HG02759 (cell line): ENCODE data around the gene TEPSIN.
A peak's percentile ranks its signal among the peaks of the same experiment; 100 is the strongest.

Source experiments
- ATAC-seq: cut with Tn5 transposase; IDR thresholded peaks from one replicate; pipeline ENCODE4 v1.9.1; 2021; ENCODE audit warnings: mild to moderate bottlenecking, moderate library complexity; ENCODE audit not compliant: unreplicated experiment

Gene TEPSIN

GRCh38 chr17:81238815-81239713, at the start of gene TEPSIN, which contains the start of gene NDUFAF8:
Gene TEPSIN (minus strand): TSS chr17:81239055. CDS start chr17:81239033, 22 bp downstream.
Gene NDUFAF8 (plus strand): TSS chr17:81239318. CDS start chr17:81239364, 46 bp downstream.
- peak; percentile 93 for ATAC-seq

GRCh38 chr17:81287741-81288430, 49.0 kb upstream of the TEPSIN start:
- no peak for ATAC-seq

- no peak for ATAC-seq
Observed at GRCh38 chr17:81287152-81287551, 48.3 kb upstream of the TEPSIN start.

DNA sequence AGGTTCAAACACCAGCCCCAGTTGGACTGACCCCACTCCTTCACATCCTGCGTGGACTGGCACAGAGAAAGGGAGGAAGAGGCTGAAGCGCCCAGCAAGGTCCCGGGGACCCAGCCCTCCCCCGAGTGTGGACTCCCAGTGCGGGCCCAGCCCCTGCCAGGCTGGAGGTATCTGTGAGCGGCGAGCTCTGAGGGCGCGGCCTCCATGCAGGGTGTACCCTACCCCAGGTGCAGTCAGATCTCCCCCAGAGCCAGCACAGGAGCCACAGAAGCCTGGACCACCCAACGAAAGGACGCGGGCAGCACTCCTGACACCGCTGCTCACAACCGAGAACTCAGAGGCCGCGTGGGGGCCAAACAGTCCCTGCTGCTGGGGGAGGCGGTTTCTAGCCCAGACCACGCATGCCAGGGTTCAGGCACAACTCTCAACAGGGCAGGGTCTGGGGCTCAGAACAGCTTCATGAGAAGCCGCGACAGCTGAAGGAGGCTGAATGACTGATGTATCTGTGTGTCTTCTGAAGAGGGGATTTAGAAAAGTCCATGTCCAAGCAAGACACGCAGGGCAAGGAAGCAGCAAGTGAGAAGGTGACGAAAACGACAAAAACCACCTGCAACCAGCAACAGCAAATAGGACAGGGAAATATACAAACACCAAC, 47.8 kb upstream of the TEPSIN start:
- no peak for ATAC-seq

DNA sequence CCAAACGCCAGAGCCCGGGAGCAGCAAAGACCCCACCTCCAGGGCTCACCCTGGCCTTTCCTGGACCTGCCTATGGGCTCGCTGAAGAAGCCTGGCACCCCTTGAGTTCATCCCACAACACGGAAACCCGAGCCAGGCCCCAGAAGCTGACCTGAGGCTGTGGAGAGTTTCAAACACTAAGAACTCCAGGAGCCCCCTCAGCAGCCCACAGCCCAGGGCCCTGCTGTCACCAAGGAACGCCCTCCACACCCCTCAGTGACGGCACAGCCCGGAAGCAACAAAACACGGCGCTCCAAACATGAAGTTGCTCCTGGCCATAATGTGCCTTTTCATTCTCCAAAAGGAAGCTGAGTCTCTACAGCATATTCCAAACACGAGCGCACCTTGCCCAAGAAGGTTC, 47.0 kb upstream of the TEPSIN start:
- no peak for ATAC-seq

DNA sequence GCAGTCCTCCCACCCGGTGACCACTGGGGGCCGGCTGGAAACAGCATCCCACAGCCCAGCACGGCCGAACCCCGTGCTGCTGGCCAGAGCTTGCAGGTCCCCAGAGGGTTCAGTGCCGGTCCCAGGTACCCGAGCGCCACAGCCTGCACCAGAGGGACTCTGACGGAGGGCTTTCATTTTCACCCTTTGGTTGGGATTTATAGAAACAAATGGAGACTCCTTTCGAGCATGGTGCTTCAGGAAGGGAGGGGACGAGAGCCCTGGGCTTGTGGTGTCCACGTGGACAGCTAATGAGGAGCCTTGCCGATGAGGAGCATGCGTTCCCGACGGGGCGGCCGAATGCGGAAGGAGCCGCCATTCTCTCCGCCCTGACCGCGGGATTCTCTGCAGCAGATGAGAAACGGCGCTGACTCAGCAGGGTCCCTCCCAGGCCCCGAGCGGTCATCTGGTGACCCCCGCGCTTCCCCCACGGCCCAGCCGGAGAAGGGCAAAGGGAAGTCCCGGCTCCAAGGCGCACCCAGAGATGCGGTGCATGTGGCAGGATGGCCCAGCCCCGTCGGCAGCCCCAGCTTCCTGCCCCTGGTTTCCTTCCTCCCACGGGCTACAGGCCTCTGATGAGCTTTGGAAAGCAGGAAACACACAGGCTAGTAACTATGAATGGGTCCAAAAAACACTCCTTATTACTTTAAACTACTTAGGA, 46.5 kb upstream of the TEPSIN start:
- ATAC-seq: no peak

- ATAC-seq: no peak
Observed at GRCh38 chr17:81282876-81283275, 44.0 kb upstream of the TEPSIN start.

DNA sequence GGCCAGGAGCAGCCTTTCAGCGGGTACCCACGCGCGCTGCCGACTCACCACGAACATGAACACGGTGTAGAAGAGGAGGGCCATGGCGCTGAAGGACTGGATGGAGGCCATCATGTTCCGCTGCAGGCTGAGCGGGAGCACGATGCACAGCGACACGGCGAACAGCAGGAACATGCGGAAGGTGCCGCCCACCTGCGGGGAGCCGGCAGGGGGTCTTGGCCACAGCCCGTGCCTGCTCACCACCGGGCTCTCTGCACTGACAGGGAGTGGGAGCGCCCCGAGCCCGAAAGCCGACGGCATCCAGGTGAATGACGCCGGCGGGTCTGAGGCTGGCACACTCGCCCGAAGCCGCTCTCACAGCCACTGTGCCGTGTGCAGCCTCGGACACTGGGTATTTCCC, 43.3 kb upstream of the TEPSIN start:
- ATAC-seq: no peak

DNA sequence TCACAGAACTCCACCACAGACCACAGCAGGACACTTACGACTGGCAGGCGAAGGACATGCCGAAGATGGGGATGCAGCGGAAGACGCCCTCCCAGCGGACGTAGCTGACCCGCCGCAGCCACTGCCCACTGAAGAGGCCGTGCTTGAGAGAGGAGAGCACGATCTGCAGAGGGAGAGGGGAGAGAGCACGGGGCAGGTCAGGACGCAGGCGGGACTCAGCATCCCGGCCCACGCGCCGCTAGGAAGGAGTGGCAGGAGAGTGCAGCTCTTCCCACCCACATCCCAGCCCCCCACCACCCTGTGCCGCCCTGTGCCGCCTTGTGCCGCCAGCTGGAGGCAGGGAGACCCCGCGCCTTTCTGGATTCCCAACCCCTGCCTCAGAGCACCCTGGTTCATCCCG, 41.7 kb upstream of the TEPSIN start:
- no peak for ATAC-seq

GRCh38 chr17:81279278-81280275, 40.7 kb upstream of the TEPSIN start:
- ATAC-seq: no peak

DNA sequence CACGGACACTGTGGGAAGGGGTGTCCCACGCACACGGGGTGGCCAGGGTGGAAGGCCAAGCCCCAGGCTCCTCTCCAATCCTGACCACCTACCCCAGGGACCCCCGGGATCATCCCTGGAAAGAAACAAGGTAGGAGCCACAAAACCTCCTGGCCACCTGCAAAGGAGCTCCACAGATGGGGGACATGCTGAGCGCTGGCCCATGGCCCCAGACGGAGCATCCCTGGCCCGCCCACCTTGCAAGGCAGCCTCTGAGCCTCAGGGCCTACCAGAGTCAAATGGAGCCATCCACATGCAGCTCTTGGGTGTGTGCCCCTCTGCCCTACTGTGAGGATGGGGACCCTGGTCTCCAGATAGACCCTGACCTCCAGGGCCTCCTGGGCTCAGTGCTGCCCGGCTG, 40.0 kb upstream of the TEPSIN start:
- no peak for ATAC-seq

GRCh38 chr17:81277946-81278693, 39.3 kb upstream of the TEPSIN start:
- no peak for ATAC-seq

DNA sequence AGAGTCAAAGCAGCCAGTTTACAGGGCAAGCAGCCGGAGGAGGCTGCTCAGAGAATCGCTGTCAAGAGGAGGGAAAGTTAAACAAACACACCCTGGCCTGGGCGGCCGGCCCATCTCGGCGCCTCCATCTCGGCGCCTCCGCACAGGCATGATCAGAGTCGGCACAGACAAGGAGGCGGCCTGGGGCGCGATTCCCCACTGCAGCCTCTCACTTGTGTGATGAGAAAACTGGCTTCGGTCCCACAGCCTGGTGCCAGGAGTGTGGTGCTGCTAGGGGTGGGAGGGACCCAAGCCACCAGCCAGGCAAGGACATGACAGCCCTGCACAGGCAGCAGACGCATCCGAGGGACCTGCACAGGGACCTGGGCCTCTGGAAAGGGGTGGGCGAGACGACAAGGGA, 38.6 kb upstream of the TEPSIN start:
- ATAC-seq: no peak

- ATAC-seq: no peak
Observed at GRCh38 chr17:81276781-81277180, 37.9 kb upstream of the TEPSIN start.

DNA sequence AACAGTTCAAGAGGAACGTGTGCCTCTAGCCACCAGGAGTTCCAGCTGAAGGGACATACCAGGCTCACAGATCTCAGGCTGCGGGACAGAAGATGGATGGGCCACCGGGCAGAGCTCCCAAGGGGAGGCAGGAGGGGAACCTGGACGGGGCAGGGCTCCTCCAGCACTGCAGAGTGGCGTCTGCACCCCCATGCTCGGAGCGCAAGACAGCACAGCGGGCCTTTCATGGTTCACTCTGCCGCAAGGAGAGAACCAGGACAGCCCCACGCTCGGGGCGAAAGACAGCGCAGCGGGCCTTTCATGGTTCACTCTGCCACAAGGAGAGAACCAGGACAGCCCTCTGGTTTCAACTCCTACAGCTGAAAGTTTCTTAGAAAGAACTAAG, 35.6 kb upstream of the TEPSIN start:
- ATAC-seq: no peak

GRCh38 chr17:81273698-81274470, 35.0 kb upstream of the TEPSIN start:
- no peak for ATAC-seq

- no peak for ATAC-seq
Observed at GRCh38 chr17:81272616-81273015, 33.8 kb upstream of the TEPSIN start.

DNA sequence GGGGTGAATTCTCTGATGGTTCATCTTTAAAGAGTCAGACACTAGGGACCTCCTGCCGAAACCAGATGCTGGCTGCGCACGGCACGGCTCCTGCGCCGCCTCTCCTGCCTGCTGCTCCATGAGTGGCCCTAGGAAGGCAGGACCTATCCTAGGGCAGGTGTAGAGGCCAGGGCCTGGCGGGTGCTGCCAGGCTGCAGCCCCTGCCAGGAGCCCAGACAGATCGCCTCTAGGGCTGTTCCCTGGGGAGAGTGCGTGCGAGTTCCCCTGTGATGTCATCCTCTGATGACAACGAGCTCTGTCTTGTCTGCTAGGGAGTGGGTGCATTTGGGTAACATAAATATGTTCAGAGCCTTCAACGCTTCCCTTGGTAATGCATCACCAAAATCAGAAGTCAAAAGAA, 32.4 kb upstream of the TEPSIN start:
- no peak for ATAC-seq
